Thyroid gland (tissue), 4 donors: Measurements from ENCODE around the gene FGD6.

Source experiments
- POLR2A ChIP-seq, 2 donors: fragments of 450-650 bp; IDR thresholded peaks; one replicate each; pipeline ENCODE4 v1.6.1; 2017; ENCODE audit warnings: antibody characterized with exemption in 2 of 2, mild to moderate bottlenecking in 2 of 2, moderate library complexity in 1 of 2
- TF ChIP-seq, protein P1 (sequence below), 6 experiments: fragments of 200-600 bp in 3 of 6; fragments of 450-650 bp in 3 of 6; sonication (generic) in 3 of 6; IDR thresholded peaks; one replicate each; pipeline ENCODE4 v1.5.1; 2016 to 2019; ENCODE audit warnings: antibody characterized with exemption in 6 of 6, mild to moderate bottlenecking in 2 of 6, inconsistent platforms in 1 of 6, moderate library complexity in 1 of 6

DNA sequence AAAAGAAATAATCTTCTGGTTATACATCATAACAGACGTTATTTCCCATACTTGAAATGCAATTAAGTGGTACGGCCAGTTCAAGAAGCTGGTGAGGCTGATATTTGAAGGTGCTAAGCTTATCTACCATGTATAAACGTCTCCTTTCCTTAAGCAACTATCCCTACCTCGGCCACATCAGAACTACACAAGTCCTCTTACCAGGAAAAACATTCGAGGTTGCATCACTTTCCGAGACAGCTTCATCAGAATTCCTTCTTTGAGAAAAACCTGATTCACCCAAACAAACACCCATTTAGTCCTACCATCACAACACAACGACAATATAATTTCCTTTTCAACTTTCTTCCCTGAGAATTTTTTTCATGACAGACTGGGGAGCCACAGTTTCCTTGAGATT is 109.9 kb downstream of the FGD6 start:
- TF ChIP-seq, protein P1, sequence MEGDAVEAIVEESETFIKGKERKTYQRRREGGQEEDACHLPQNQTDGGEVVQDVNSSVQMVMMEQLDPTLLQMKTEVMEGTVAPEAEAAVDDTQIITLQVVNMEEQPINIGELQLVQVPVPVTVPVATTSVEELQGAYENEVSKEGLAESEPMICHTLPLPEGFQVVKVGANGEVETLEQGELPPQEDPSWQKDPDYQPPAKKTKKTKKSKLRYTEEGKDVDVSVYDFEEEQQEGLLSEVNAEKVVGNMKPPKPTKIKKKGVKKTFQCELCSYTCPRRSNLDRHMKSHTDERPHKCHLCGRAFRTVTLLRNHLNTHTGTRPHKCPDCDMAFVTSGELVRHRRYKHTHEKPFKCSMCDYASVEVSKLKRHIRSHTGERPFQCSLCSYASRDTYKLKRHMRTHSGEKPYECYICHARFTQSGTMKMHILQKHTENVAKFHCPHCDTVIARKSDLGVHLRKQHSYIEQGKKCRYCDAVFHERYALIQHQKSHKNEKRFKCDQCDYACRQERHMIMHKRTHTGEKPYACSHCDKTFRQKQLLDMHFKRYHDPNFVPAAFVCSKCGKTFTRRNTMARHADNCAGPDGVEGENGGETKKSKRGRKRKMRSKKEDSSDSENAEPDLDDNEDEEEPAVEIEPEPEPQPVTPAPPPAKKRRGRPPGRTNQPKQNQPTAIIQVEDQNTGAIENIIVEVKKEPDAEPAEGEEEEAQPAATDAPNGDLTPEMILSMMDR (IDR thresholded peaks at IDR 0.05): no peak
- TF ChIP-seq POLR2A (IDR thresholded peaks at IDR 0.05): no peak
